Measurements from ENCODE around the gene MPV17L2. TPM values are rescaled to one million over a fixed set of nuclear protein-coding genes. Genes with fewer than 3 reads are reported as not detected.

MPV17L2 gene
- total RNA-seq, 1 donor from 2014 or later = 7.8 TPM

DNA sequence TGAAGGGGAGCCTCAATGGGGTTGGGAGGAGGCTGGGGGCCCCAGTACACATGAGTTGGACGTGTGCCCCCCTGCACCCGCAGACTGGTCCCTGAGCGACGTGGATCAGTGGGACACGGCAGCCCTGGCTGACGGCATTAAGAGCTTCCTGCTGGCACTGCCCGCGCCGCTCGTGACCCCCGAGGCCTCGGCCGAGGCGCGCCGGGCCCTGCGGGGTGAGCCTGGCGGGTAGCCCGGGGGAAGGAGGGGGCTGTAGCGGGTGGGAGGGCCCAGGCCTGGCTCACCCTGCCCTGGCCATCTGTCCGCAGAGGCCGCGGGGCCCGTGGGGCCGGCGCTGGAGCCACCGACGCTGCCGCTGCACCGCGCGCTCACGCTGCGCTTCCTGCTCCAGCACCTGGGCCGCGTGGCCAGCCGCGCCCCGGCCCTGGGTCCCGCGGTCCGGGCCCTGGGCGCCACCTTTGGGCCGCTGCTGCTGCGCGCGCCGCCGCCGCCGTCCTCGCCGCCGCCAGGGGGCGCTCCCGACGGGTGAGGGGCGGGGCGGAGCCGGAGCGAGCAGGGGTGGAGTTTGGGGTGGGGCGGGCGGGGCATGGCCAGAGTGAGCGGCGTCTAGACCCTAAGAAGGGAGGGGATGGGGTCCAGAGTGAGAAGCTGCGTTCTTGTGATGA is 31.9 kb upstream of the MPV17L2 start:
- DNase-seq = peak; percentile 48

GRCh38 chr19:18161636-18162002 is 31.4 kb upstream of the MPV17L2 start:
- no peak for DNase-seq

DNA sequence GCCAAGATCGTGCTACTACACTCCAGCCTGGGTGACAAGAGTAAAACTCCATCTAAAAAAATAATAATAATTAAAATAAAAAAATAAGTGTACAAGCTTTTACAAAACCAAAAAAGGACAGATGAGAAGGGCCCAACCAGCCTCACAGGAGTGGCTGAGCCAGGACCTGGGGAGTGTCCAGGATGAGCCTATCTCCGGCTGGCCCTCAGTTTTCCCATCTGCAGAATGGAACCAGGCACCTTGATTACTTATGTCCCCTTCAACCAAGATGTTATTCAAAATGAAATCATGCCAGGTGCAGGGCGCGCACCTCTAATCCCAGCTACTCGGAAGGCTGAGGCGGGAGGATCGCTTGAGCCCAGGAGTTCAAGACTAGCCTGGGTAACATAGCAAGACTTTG is 28.9 kb upstream of the MPV17L2 start:
- no peak for DNase-seq

DNA sequence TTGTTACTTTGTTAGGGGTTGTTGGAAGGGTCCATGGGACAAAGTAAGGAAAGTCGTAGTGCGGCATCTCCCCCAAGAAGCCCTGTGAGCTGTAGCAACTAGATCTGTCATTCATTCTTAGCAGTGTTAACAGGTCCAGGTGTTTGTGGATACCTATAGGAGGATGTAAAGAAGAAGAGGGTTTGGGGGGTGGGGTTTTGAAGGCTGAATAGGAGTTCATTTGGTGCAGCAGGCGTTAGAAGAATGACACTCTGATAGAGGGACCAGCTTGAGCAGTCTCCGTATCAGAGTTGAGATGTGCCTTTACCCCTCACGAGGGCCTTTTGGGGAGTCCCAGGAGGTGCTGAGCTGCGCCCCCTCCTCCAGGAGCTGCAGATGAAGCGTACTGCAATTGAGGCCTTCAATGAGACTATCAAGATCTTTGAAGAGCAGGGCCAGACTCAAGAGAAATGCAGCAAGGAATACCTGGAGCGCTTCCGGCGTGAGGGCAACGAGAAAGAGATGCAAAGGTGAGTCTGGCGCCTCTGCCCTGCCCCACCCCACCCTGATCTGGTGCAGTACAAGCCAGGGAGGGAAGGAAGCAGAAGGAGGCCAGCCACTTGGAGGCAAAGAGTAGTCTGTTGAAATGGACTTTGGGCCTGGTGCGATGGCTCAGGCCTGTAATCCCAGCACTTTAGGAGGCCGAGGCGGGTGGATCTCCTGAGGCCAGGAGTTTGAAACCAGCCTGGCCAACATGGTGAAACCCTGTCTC is 27.0 kb upstream of the MPV17L2 start:
- no peak for DNase-seq

- no peak for DNase-seq
Observed at GRCh38 chr19:18167011-18167410, 26.0 kb upstream of the MPV17L2 start.

GRCh38 chr19:18167975-18168645 is 24.9 kb upstream of the MPV17L2 start:
- no peak for DNase-seq

- DNase-seq = no peak
Observed at GRCh38 chr19:18168673-18169381, 24.2 kb upstream of the MPV17L2 start.

DNA sequence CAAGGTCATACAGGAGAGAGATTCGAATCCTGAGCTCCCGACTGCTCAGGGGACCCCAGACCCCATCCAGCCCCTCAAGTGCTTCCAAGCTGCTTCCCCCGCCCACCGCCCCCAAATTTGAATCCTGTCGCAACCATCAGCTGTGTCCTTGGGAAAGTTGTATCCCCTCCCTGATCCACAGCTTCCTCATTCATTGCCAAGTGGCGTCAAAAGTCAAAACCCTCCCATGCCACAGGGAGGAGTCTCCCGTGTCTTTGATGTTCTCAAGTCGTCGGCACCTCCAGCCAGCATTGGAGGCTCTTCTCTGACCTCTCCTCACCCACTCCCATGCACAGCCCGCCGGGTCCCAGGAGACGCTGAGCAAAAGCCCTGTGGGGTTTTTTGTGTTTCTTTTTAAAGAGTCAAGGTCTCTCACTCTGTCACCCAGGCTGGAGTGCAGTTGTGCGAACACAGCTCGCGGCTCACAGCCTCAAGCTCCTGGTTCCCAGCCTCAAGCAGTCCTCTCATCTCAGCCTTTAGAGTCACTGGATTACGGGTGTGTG is 22.2 kb upstream of the MPV17L2 start:
- no peak for DNase-seq

- DNase-seq = no peak
Observed at GRCh38 chr19:18171605-18172327, 21.3 kb upstream of the MPV17L2 start.

DNA sequence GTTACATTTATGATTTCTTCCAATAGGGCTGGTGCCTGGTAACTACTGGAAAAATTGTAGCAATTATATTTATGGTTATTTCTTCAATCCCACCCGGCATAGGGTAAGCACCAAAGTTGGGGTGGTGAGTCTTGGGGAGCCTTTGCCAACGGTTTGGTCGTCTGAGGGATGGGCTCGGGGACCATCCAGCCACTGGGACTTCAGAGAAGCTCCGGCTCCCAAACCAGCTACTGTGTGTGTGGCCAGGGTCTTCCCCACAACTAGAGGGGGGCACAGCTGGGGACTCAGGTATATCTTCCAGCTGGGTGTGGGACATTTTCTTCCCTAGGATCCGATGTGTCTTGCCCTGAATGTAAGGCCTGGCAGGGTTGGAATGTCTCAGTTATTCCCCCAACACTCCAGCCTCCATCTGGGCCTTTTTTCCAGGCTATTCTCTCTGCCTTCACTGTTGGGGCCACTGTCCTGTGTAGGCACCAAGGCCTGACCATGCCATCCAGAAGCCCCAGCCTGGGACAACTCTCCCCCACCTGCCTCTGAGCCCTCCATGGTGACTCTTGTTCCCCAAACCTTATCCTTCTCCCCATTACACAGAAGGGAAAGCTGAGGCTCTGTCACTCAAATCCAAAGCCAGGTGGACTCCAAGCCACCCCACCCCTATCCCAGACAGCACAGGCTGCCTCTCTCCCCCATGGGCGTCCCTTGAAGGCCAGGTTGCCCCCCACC is 20.5 kb upstream of the MPV17L2 start:
- DNase-seq = no peak

- DNase-seq = no peak
Observed at GRCh38 chr19:18173054-18173571, 19.9 kb upstream of the MPV17L2 start.

GRCh38 chr19:18173572-18174288 is 19.3 kb upstream of the MPV17L2 start, which contains the start of gene IFI30:
IFI30 (plus strand) TSS chr19:18173813; CDS start chr19:18173842, 29 bp downstream.
- no peak for DNase-seq

GRCh38 chr19:18174983-18175382 is 18.0 kb upstream of the MPV17L2 start:
- DNase-seq = no peak

GRCh38 chr19:18176367-18177310 is 16.4 kb upstream of the MPV17L2 start:
- DNase-seq = no peak

DNA sequence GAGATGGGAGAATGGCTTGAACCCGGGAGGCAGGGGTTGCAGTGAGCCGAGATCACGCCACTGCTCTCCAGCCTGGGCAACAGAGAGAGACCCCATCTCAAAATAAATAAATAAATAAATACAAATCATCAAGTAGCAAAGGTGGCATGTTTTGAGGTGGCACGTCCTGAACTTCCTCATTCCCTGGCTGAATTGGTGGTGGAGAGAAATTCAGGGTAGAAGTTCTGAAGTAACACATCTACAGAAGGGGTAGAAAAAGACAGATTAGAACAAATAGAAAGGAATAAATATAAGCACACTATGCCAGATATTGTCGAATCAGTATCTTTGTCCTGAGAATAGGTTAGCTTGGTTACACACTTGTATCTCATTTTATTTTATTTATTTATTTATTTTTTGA is 13.1 kb upstream of the MPV17L2 start:
- DNase-seq = no peak

DNA sequence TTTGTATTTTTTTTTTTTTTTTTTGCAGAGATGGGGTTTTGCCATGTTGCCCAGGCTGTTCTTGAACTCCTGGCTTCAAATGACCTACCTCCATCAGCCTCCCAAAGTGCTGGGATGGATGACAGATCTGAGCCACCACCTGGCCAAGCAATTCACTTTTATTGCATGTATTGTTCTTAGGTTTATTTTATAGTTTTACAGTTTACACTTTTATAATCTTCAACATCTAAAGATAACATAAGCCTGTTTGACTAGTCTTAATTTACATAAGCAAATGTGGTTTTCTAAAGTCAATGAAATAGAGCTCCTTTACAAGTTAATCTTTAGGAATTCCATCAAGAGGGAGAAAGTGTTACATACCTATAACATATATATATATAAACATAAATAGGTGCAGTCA is 9.5 kb upstream of the MPV17L2 start:
- no peak for DNase-seq

GRCh38 chr19:18185538-18185937 is 7.5 kb upstream of the MPV17L2 start:
- DNase-seq = no peak

GRCh38 chr19:18190278-18190677 is 2.7 kb upstream of the MPV17L2 start:
- DNase-seq = no peak

- DNase-seq = no peak
Observed at GRCh38 chr19:18191640-18192062, 1.4 kb upstream of the MPV17L2 start.
